ENCODE measurements around the gene TMEM174.
"Not testable (repeated sequence)": the region's sequence is repeated elsewhere in the genome, so short reads cannot be mapped to it uniquely, and the experiment has no call there.

Gene TMEM174

GRCh38 chr5:73193592-73193991 is 20.6 kb downstream of the TMEM174 start:
- DNase-seq (ENCODE audit: low spot score): no peak

GRCh38 chr5:73196201-73196600 is 23.2 kb downstream of the TMEM174 start:
- no peak for DNase-seq (ENCODE audit: low spot score)

- DNase-seq (ENCODE audit: low spot score): no peak
Observed at GRCh38 chr5:73197637-73198257, 24.8 kb downstream of the TMEM174 start.

- no peak for DNase-seq (ENCODE audit: low spot score)
Observed at GRCh38 chr5:73198833-73199592, 26.0 kb downstream of the TMEM174 start.

- DNase-seq (ENCODE audit: low spot score): no peak
Observed at GRCh38 chr5:73199671-73200070, 26.7 kb downstream of the TMEM174 start.

- peak; percentile 64 for DNase-seq (ENCODE audit: low spot score)
Observed at GRCh38 chr5:73201547-73202513, 28.8 kb downstream of the TMEM174 start.

GRCh38 chr5:73204332-73204731 is 31.3 kb downstream of the TMEM174 start:
- DNase-seq (ENCODE audit: low spot score): no peak

- no peak for DNase-seq (ENCODE audit: low spot score)
Observed at GRCh38 chr5:73204733-73205132, 31.7 kb downstream of the TMEM174 start.

- DNase-seq (ENCODE audit: low spot score): no peak
Observed at GRCh38 chr5:73205305-73205704, 32.3 kb downstream of the TMEM174 start.

- not testable (repeated sequence) for DNase-seq (ENCODE audit: low spot score)
Observed at GRCh38 chr5:73207239-73207638, 34.2 kb downstream of the TMEM174 start.

GRCh38 chr5:73209075-73209474 is 36.1 kb downstream of the TMEM174 start:
- not testable (repeated sequence) for DNase-seq (ENCODE audit: low spot score)

GRCh38 chr5:73212693-73213092 is 39.7 kb downstream of the TMEM174 start:
- DNase-seq (ENCODE audit: low spot score): not testable (repeated sequence)

- DNase-seq (ENCODE audit: low spot score): no peak
Observed at GRCh38 chr5:73213566-73213998, 40.6 kb downstream of the TMEM174 start.

GRCh38 chr5:73214306-73214705 is 41.3 kb downstream of the TMEM174 start:
- no peak for DNase-seq (ENCODE audit: low spot score)

- DNase-seq (ENCODE audit: low spot score): no peak
Observed at GRCh38 chr5:73214996-73215395, 42.0 kb downstream of the TMEM174 start.

GRCh38 chr5:73215531-73215890 is 42.5 kb downstream of the TMEM174 start:
- DNase-seq (ENCODE audit: low spot score): no peak

GRCh38 chr5:73215891-73216610 is 43.1 kb downstream of the TMEM174 start:
- peak; percentile 68 for DNase-seq (ENCODE audit: low spot score)

GRCh38 chr5:73218552-73219171 is 45.7 kb downstream of the TMEM174 start:
- no peak for DNase-seq (ENCODE audit: low spot score)

GRCh38 chr5:73219336-73219735 is 46.3 kb downstream of the TMEM174 start:
- not testable (repeated sequence) for DNase-seq (ENCODE audit: low spot score)

- no peak for DNase-seq (ENCODE audit: low spot score)
Observed at GRCh38 chr5:73221161-73221560, 48.2 kb downstream of the TMEM174 start.

- no peak for DNase-seq (ENCODE audit: low spot score)
Observed at GRCh38 chr5:73221726-73222125, 48.7 kb downstream of the TMEM174 start.
